Right cardiac atrium (tissue), 5 donors: ENCODE measurements around the gene MC1R. TPM values are rescaled to one million over a fixed set of nuclear protein-coding genes. Genes with fewer than 3 reads are reported as not detected.
A peak's percentile ranks its signal among the peaks of the same experiment; 100 is the strongest.
"Not testable (repeated sequence)": the region's sequence is repeated elsewhere in the genome, so short reads cannot be mapped to it uniquely, and the experiment has no call there.

ENCODE experiments used
- ATAC-seq, 2 donors: fragments of 200-7000 bp; cut with Tn5 transposase; one replicate each; pipeline versions ENCODE4 v1.8.0 to v1.9.1; 2020; ENCODE audit warnings: moderate library complexity in 2 of 2, mild to moderate bottlenecking in 1 of 2
- DNase-seq, 3 donors: peaks; one replicate each; pipeline ENCODE4 v3.0.0-alpha.2; 2020
- H3K27ac ChIP-seq: one replicate; pipeline ENCODE4 v1.5.1; 2013; ENCODE audit warnings: mild to moderate bottlenecking, low read length, control low read depth, moderate library complexity
- H3K27me3 ChIP-seq: one replicate; pipeline ENCODE4 v1.6.1; 2013; ENCODE audit not compliant: control insufficient read depth, insufficient read depth
- H3K4me1 ChIP-seq: one replicate; pipeline ENCODE4 v1.6.1; 2013; ENCODE audit warnings: low read length; ENCODE audit not compliant: control insufficient read depth, insufficient read depth
- H3K4me3 ChIP-seq: one replicate; pipeline ENCODE4 v1.5.1; 2013; ENCODE audit warnings: low read length, control low read depth
- H3K9me3 ChIP-seq: one replicate; pipeline ENCODE4 v1.6.1; 2013; ENCODE audit warnings: low read length; ENCODE audit not compliant: control insufficient read depth
- WGBS: extraction: QIAGEN DNeasy Blood & Tissue Kit; methylation state at CpG from one replicate; pipeline ENCODE4 v1.1.7; 2013; 5-methylcytosine and 5-hydroxymethylcytosine counted together
- intact Hi-C, 4 donors: fragments of 100-400 bp; cut with DNase I; formaldehyde crosslinking; loops; one replicate each; pipeline versions ENCODE4 v1.11.0 to v1.14.0; 2022 to 2023
- polyA plus RNA-seq: library from polyadenylated mRNA; stranded (reverse); fragments of 200-250 nt; gene quantifications from one replicate; pipeline ENCODE4 v1.2.3, GENCODE V29; 2013
- total RNA-seq, 4 donors: library from RNA; stranded (reverse); fragmentation: NEBNext Ultra II Directional; extraction: Animal tissue kit (Norgen Biotek cat#: 25700); gene quantifications; one replicate each; pipeline ENCODE4 v1.2.1, GENCODE V29; 2021
- donor health status: healthy with polysubstance abuse.
- donor health status: DM: no; HTN: yes; CAD: no.
- donor health status: DM: no; HTN: no; CAD: no.
- donor health status: DM: no; HTN: yes; CAD: no; lungs with severe emphysema.
- donor health status: DM: yes; HTN: yes; CAD: no.

Gene MC1R
- total and polyA plus RNA-seq, 5 donors: 1.3 to 2.6 (median 1.6) TPM

DNA sequence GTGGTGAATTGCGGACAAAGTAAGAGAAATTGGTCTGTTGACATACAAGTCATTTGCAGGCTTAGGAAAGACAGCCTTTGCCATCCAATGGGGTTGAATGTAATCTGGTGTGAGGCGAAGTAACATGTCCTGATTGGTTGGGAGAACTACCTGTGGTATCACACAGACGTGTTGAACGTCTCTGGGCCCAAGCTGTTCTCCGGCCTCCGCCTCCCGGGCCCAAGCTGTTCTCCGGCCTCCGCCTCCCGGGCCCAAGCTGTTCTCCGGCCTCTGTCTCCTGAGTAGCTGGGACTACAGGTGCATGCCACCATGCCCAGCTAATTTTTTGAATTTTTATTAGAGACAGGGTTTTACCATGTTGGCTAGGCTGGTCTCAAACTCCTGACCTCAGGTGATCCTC lies 49.4 kb downstream of the MC1R start:
- H3K9me3 ChIP-seq, DNase-seq, H3K4me1 ChIP-seq, H3K27me3 ChIP-seq, ATAC-seq, H3K4me3 ChIP-seq, H3K27ac ChIP-seq, intact Hi-C loops: not testable (repeated sequence)
- WGBS: 89% methylated on average over 11 of the region's 11 CpGs

DNA sequence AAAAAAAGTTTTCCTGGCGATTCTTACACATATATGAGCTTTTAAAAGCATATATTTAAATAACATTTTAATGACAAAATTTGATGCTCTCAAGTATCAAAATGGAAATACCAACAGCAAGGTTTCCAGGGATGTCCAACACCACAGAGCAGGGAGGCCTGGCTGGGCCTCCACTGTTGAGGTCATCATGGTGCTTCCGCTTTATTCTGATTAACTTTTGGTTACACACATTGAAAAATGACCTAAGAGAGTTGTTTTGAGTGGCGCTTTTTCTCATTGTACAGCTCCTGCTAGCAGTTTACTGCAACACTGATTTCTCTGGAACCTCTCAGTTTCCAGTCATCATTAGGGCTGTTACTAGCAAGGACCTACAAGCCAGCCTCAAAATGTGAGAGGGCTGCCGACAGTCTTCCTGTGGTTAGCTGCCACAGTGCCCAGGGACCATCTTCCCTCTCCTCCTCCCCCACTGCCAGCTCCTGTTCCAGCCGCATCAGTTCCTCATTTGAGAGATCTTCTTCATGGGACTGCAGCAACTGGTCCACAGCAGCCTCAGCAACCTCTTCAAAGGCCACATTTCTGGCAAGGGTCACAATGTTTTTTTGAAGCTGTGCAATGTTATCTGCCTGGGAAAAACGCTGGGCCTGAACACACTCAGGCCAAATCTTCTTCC lies 51.2 kb downstream of the MC1R start:
- Histone ChIP-seq H3K9me3 (no peaks in the 10 kb centered on the region), H3K27ac (no peak overlapping the region), H3K4me3 (no peak overlapping the region), H3K27me3 (no peaks in the 10 kb centered on the region), H3K4me1 (peaks cover 12% of the 10 kb centered on the region)
- 92% methylated on average over 6 of the region's 6 CpGs for WGBS
- intact Hi-C loops: no loop called here
- ATAC-seq (no peak), DNase-seq (peak in 1 of 3 donors; percentile 48)

Other genes starting within 250 kb of the MC1R start
- 10 to 100 TPM; 21.4 to 29.7 (median 26.9) TPM for gene CDK10, start 232.2 kb upstream of the MC1R start, total RNA-seq
- 25.7 TPM for gene CDK10, start 232.2 kb upstream of the MC1R start, polyA plus RNA-seq
- gene SPATA2L, start 217.2 kb upstream of the MC1R start, total RNA-seq: 1 to 10 TPM; 2.3 to 5.2 (median 3.6) TPM
- gene SPATA2L, start 217.2 kb upstream of the MC1R start, polyA plus RNA-seq: 3.1 TPM
- gene VPS9D1, start 198.0 kb upstream of the MC1R start, total RNA-seq: 10 to 100 TPM; 10.6 to 16.3 (median 14.8) TPM
- gene VPS9D1, start 198.0 kb upstream of the MC1R start, polyA plus RNA-seq: 18.4 TPM
- 10 to 100 TPM; 12.4 to 16.2 (median 14.9) TPM for gene ZNF276, start 197.3 kb upstream of the MC1R start, total RNA-seq
- gene ZNF276, start 197.3 kb upstream of the MC1R start, polyA plus RNA-seq: 12.1 TPM
- 1 to 10 TPM; 1.8 to 4.4 (median 2.6) TPM for gene FANCA, start 102.2 kb upstream of the MC1R start, total RNA-seq
- 2.4 TPM for gene FANCA, start 102.2 kb upstream of the MC1R start, polyA plus RNA-seq
- 1 to 10 TPM; 1.7 to 3.1 (median 2.6) TPM for gene SPIRE2, start 90.4 kb upstream of the MC1R start, total RNA-seq
- gene SPIRE2, start 90.4 kb upstream of the MC1R start, polyA plus RNA-seq: 1.4 TPM
- 100 to 1,000 TPM in 3 of 4 donors, 10 to 100 TPM in 1; 97.2 to 137 (median 103) TPM for gene TCF25, start 45.3 kb upstream of the MC1R start, total RNA-seq
- gene TCF25, start 45.3 kb upstream of the MC1R start, polyA plus RNA-seq: 73.5 TPM
- gene TUBB3, start 4.5 kb downstream of the MC1R start, total RNA-seq: 1 to 10 TPM; 1.1 to 6.6 (median 1.9) TPM
- gene TUBB3, start 4.5 kb downstream of the MC1R start, polyA plus RNA-seq: 2.1 TPM
- gene DEF8, start 29.9 kb downstream of the MC1R start, total RNA-seq: 10 to 100 TPM; 41.4 to 60.0 (median 47.4) TPM
- gene DEF8, start 29.9 kb downstream of the MC1R start, polyA plus RNA-seq: 65.4 TPM
- gene DBNDD1, start 100.6 kb downstream of the MC1R start, total RNA-seq: 1 to 10 TPM; 1.7 to 2.5 (median 2.0) TPM
- gene DBNDD1, start 100.6 kb downstream of the MC1R start, polyA plus RNA-seq: 2.3 TPM
- gene PRDM7, start 158.5 kb downstream of the MC1R start, total RNA-seq: not detected
- not detected for gene PRDM7, start 158.5 kb downstream of the MC1R start, polyA plus RNA-seq